K562 (cell line): ENCODE results near the gene BRMS1. TPM values are rescaled to one million over a fixed set of nuclear protein-coding genes. Genes with fewer than 3 reads are reported as not detected.

Experiments used
- BCL6 ChIP-seq: fragments of 250-450 bp; sonication (Bioruptor Pico); IDR thresholded peaks from 2 replicates; pipeline ENCODE4 v1.4.0; 2020
- BRD9 ChIP-seq: fragments of 450-650 bp; IDR thresholded peaks from 2 replicates; pipeline ENCODE4 v1.6.1; 2018; ENCODE audit warnings: low read depth; ENCODE audit not compliant: partially characterized antibody
- EP300 ChIP-seq: IDR thresholded peaks from 2 replicates; pipeline ENCODE4 v1.6.1; 2012; ENCODE audit warnings: low read length, improper control_type of control experiment
- FOXP1 ChIP-seq: sonication (generic); formaldehyde crosslinking; IDR thresholded peaks from 2 replicates; pipeline ENCODE4 v1.8.0; 2022; ENCODE audit warnings: mild to moderate bottlenecking, missing genetic modification reagents
- GABPB1 ChIP-seq: sonication (generic); formaldehyde crosslinking; IDR thresholded peaks from 2 replicates; pipeline ENCODE4 v1.8.0; 2022; ENCODE audit warnings: mild to moderate bottlenecking, missing genetic modification reagents
- KLF1 ChIP-seq: fragments of 450-650 bp; IDR thresholded peaks from 2 replicates; pipeline ENCODE4 v1.6.1; 2016; ENCODE audit warnings: missing genetic modification characterization, missing compliant biosample characterization
- NBN ChIP-seq: fragments of 450-650 bp; IDR thresholded peaks from 2 replicates; pipeline ENCODE4 v1.6.1; 2016; ENCODE audit warnings: low read depth, mild to moderate bottlenecking
- NR4A1 ChIP-seq, 2 experiments: fragments of 250-450 bp in 1 of 2; fragments of 450-650 bp in 1 of 2; sonication (Bioruptor Pico) in 1 of 2; IDR thresholded peaks; 2 replicates each; pipeline versions ENCODE4 v1.4.0 to v1.6.1; 2016 to 2020; ENCODE audit warnings: mild to moderate bottlenecking in 2 of 2, missing compliant biosample characterization in 1 of 2, missing genetic modification characterization in 1 of 2, moderate library complexity in 1 of 2
- POLR2A ChIP-seq: fragments of 450-650 bp; conservative IDR thresholded peaks from 2 replicates; pipeline ENCODE4 v1.6.1; 2016
- RBFOX2 ChIP-seq: fragments of 200-400 bp; formaldehyde crosslinking; IDR thresholded peaks from 2 replicates; pipeline ENCODE4 v1.6.1; 2017; ENCODE audit warnings: low read depth, mild to moderate bottlenecking, low read length, moderate library complexity
- RNF2 ChIP-seq: sonication (generic); IDR thresholded peaks from 2 replicates; pipeline ENCODE4 v1.6.1; 2016
- SOX6 ChIP-seq: fragments of 450-650 bp; IDR thresholded peaks from 2 replicates; pipeline ENCODE4 v1.6.1; 2014; ENCODE audit warnings: mild to moderate bottlenecking
- polyA plus RNA-seq, 8 experiments: library from polyadenylated mRNA; depleted of rRNA in 4 of 8; stranded (reverse) in 5 of 8; unstranded in 3 of 8; fragments of >200 nt; fragmentation: Nextera tagmentation in 2 of 8; fragmentation: Illumina TruSeq in 1 of 8; extraction: Ambion mirVana in 2 of 8; extraction: Trizol in 1 of 8; gene quantifications; 2 replicates each; pipeline versions ENCODE4 v1.2.1 to v1.2.3, GENCODE V29; 2011 to 2014; ENCODE audit warnings: inconsistent platforms in 1 of 8, missing spikeins in 1 of 8
- total RNA-seq, 7 experiments: library from RNA; depleted of rRNA in 6 of 7; stranded (reverse); fragments of >200 nt in 6 of 7; fragmentation: Illumina TruSeq in 2 of 7; extraction: Trizol in 2 of 7; gene quantifications; 2 replicates each; pipeline versions ENCODE4 v1.2.1 to v1.2.3, GENCODE V29; 2011 to 2021; ENCODE audit warnings: low replicate concordance in 1 of 7
- TF ChIP-seq, protein P1 (sequence below): fragments of 450-650 bp; IDR thresholded peaks from 2 replicates; pipeline ENCODE4 v1.6.1; 2017; ENCODE audit warnings: antibody characterized with exemption, mild to moderate bottlenecking
- TF ChIP-seq, protein P2 (sequence below): sonication (generic); formaldehyde crosslinking; IDR thresholded peaks from 2 replicates; pipeline ENCODE4 v1.8.1; 2023; ENCODE audit warnings: mild to moderate bottlenecking, missing genetic modification reagents, moderate library complexity
- TF ChIP-seq, protein P3 (sequence below): fragments of 250-450 bp; sonication (Bioruptor Pico); IDR thresholded peaks from 2 replicates; pipeline ENCODE4 v1.4.0; 2020; ENCODE audit warnings: mild to moderate bottlenecking
- TF ChIP-seq, protein P4 (sequence below): fragments of 250-450 bp; sonication (Bioruptor Pico); IDR thresholded peaks from 2 replicates; pipeline ENCODE4 v1.4.0; 2020; ENCODE audit warnings: mild to moderate bottlenecking, moderate library complexity

Gene BRMS1
- total and polyA plus RNA-seq, 9 of the 15 experiments (the other 6 are each of a cell fraction or from before 2014, with no cell fraction given) = 2.2 to 78.8 (median 33.4) TPM

GRCh38 chr11:66347425-66348276, 2.7 kb upstream of the BRMS1 start, which contains the start of gene B4GAT1 (continued):
- TF ChIP-seq, protein P1, sequence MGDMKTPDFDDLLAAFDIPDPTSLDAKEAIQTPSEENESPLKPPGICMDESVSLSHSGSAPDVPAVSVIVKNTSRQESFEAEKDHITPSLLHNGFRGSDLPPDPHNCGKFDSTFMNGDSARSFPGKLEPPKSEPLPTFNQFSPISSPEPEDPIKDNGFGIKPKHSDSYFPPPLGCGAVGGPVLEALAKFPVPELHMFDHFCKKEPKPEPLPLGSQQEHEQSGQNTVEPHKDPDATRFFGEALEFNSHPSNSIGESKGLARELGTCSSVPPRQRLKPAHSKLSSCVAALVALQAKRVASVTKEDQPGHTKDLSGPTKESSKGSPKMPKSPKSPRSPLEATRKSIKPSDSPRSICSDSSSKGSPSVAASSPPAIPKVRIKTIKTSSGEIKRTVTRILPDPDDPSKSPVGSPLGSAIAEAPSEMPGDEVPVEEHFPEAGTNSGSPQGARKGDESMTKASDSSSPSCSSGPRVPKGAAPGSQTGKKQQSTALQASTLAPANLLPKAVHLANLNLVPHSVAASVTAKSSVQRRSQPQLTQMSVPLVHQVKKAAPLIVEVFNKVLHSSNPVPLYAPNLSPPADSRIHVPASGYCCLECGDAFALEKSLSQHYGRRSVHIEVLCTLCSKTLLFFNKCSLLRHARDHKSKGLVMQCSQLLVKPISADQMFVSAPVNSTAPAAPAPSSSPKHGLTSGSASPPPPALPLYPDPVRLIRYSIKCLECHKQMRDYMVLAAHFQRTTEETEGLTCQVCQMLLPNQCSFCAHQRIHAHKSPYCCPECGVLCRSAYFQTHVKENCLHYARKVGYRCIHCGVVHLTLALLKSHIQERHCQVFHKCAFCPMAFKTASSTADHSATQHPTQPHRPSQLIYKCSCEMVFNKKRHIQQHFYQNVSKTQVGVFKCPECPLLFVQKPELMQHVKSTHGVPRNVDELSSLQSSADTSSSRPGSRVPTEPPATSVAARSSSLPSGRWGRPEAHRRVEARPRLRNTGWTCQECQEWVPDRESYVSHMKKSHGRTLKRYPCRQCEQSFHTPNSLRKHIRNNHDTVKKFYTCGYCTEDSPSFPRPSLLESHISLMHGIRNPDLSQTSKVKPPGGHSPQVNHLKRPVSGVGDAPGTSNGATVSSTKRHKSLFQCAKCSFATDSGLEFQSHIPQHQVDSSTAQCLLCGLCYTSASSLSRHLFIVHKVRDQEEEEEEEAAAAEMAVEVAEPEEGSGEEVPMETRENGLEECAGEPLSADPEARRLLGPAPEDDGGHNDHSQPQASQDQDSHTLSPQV = peak; percentile 83; the same call in 1 of the 2 replicates
- TF ChIP-seq, protein P2, sequence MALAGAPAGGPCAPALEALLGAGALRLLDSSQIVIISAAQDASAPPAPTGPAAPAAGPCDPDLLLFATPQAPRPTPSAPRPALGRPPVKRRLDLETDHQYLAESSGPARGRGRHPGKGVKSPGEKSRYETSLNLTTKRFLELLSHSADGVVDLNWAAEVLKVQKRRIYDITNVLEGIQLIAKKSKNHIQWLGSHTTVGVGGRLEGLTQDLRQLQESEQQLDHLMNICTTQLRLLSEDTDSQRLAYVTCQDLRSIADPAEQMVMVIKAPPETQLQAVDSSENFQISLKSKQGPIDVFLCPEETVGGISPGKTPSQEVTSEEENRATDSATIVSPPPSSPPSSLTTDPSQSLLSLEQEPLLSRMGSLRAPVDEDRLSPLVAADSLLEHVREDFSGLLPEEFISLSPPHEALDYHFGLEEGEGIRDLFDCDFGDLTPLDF (CRISPR knock-in tag) = 0 out of 2 replicates have a peak, but pooled peaks have one; percentile 39
- TF ChIP-seq NBN (0 out of 2 replicates have a peak, but pooled peaks have one; percentile 40), NR4A1 (CRISPR knock-in tag; IDR thresholded peaks at IDR 0.05) (no peak), NR4A1 (tag; IDR thresholded peaks at IDR 0.05) (peak; percentile 68; the same call in 1 of the 2 replicates), RBFOX2 (peak; percentile 71), EP300 (peak; percentile 66), KLF1 (tag) (peak; percentile 47; the same call in 1 of the 2 replicates), GABPB1 (CRISPR knock-in tag) (peak; percentile 50), SOX6 (peak; percentile 59), BCL6 (CRISPR knock-in tag) (no peak), POLR2A (peak; percentile 69), RNF2 (peak; percentile 70; the same call in 1 of the 2 replicates), FOXP1 (CRISPR knock-in tag) (no peak), BRD9 (peak; percentile 97)
- TF ChIP-seq, protein P3, sequence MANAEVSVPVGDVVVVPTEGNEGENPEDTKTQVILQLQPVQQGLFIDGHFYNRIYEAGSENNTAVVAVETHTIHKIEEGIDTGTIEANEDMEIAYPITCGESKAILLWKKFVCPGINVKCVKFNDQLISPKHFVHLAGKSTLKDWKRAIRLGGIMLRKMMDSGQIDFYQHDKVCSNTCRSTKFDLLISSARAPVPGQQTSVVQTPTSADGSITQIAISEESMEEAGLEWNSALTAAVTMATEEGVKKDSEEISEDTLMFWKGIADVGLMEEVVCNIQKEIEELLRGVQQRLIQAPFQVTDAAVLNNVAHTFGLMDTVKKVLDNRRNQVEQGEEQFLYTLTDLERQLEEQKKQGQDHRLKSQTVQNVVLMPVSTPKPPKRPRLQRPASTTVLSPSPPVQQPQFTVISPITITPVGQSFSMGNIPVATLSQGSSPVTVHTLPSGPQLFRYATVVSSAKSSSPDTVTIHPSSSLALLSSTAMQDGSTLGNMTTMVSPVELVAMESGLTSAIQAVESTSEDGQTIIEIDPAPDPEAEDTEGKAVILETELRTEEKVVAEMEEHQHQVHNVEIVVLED = peak; percentile 45; the same call in 1 of the 2 replicates
- TF ChIP-seq, protein P4, sequence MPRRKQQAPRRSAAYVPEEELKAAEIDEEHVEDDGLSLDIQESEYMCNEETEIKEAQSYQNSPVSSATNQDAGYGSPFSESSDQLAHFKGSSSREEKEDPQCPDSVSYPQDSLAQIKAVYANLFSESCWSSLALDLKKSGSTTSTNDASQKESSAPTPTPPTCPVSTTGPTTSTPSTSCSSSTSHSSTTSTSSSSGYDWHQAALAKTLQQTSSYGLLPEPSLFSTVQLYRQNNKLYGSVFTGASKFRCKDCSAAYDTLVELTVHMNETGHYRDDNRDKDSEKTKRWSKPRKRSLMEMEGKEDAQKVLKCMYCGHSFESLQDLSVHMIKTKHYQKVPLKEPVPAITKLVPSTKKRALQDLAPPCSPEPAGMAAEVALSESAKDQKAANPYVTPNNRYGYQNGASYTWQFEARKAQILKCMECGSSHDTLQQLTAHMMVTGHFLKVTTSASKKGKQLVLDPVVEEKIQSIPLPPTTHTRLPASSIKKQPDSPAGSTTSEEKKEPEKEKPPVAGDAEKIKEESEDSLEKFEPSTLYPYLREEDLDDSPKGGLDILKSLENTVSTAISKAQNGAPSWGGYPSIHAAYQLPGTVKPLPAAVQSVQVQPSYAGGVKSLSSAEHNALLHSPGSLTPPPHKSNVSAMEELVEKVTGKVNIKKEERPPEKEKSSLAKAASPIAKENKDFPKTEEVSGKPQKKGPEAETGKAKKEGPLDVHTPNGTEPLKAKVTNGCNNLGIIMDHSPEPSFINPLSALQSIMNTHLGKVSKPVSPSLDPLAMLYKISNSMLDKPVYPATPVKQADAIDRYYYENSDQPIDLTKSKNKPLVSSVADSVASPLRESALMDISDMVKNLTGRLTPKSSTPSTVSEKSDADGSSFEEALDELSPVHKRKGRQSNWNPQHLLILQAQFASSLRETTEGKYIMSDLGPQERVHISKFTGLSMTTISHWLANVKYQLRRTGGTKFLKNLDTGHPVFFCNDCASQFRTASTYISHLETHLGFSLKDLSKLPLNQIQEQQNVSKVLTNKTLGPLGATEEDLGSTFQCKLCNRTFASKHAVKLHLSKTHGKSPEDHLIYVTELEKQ (CRISPR knock-in tag) = no peak
